A549 treated with CpdA at 1 μM for 4 hours (cell line): ENCODE data around the gene IPO11. TPM values are rescaled to one million over a fixed set of nuclear protein-coding genes. Genes with fewer than 3 reads are reported as not detected.

Source experiments
- total RNA-seq: library from RNA; stranded (reverse); fragments of 200-300 nt; extraction: Qiagen RNA extraction; gene quantifications from 5 replicates; pipeline ENCODE4 v1.2.3, GENCODE V29; 2022; ENCODE audit warnings: low read depth

IPO11 gene
- total RNA-seq: 15.3 to 17.7 TPM (median 17.0 TPM) in 5 replicates

GRCh38 chr5:62412549-62413329 is at the start of gene IPO11:
Gene IPO11 (plus strand): TSS chr5:62412763. CDS start chr5:62437280, 24,517 bp downstream.

DNA sequence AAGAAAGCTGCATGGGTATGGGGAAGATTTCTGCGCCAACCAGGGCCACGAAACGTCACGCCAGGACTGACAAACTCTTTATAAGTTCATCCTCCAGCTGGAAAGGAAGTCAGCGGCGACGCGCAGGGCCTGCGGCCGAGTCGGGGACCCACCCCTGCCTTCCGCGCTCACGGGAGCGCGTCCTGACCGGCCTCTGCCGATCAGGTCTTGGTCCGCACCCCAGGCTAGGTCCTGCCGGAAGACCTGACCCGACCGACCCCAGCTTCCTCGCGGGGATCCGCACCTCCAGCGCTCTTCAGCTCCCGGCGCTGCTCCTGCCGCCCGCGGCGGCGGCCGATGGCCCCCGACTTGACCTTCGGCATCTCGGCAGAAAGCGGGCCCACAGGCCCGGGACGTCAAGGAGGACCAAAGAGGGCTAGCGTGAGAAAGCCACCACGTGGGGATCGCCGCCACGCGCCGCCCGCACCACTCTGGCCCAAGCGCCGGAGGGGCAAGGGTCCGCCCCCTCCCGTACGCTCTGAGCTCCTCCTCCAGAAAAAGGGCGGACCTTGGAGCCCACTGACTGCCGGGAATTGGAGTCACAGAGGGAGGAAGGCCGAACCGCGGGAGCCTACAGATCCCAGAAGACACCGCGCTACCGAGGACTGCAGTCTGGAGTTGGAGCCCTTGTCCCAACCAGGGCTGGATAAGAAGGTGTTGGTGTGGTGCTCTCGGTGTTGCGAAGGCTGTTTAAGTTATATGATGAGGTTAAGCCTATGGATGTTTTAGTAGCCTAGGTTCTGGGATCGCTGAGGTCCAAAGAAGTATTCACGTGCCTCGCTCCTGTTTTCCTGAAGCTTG is 8.9 kb upstream of the IPO11 start, which contains the start of gene DIMT1:
TSS of gene DIMT1 (minus strand) at position 495 of the 840 bp plus-strand sequence. CDS start at position 362, 133 bp downstream.

GRCh38 chr5:62578540-62578939 is 166.0 kb downstream of the IPO11 start, which contains the start of gene LRRC70:
Gene LRRC70 (plus strand): TSS chr5:62578819. CDS start chr5:62579439, 620 bp downstream.

Other genes with a start within 250 kb of the IPO11 start
- gene KIF2A, start 106.6 kb upstream of the IPO11 start, total RNA-seq: 29.1 to 50.7 TPM (median 37.0 TPM) in 5 replicates
- gene DIMT1, start 8.9 kb upstream of the IPO11 start, total RNA-seq: 42.0 to 45.2 TPM (median 44.6 TPM) in 5 replicates
- 0.10 to 0.19 TPM (median 0.16 TPM) in 4 of 5 replicates, not detected in the other for gene LRRC70, start 166.1 kb downstream of the IPO11 start, total RNA-seq